H1 (cell line): ENCODE measurements around the gene CMBL. TPM values are rescaled to one million over a fixed set of nuclear protein-coding genes. Genes with fewer than 3 reads are reported as not detected.

Source experiments
- ATF3 ChIP-seq: IDR thresholded peaks from 2 replicates; pipeline ENCODE4 v1.6.1; 2011; ENCODE audit warnings: low read depth, mild to moderate bottlenecking, low read length; ENCODE audit not compliant: insufficient read depth
- CHD7 ChIP-seq: fragments of 300-600 bp; sonication (generic); IDR thresholded peaks from 2 replicates; pipeline ENCODE4 v1.7.1; 2012; ENCODE audit warnings: low read length, moderate library complexity, mild to moderate bottlenecking, inconsistent platforms; ENCODE audit not compliant: insufficient replicate concordance
- CTCF ChIP-seq, 3 experiments: IDR thresholded peaks; 1 replicate in 2 of 3; 2 replicates in 1 of 3; pipeline versions ENCODE4 v1.5.1 to v1.6.1; 2011; ENCODE audit warnings: low read length in 3 of 3, mild to moderate bottlenecking in 3 of 3, inconsistent platforms in 2 of 3, low read depth in 1 of 3, moderate library complexity in 1 of 3; ENCODE audit not compliant: insufficient read depth in 1 of 3; ENCODE audit errors: control extremely low read depth in 1 of 3
- POLR2A ChIP-seq, 2 experiments: IDR thresholded peaks; 1 replicate in 1 of 2; 2 replicates in 1 of 2; pipeline ENCODE4 v1.6.1; 2011; ENCODE audit warnings: low read depth in 2 of 2, low read length in 2 of 2, mild to moderate bottlenecking in 2 of 2; ENCODE audit errors: control extremely low read depth in 1 of 2
- RXRA ChIP-seq: IDR thresholded peaks from 2 replicates; pipeline ENCODE4 v1.6.1; 2011; ENCODE audit warnings: low read depth, mild to moderate bottlenecking, low read length, moderate library complexity; ENCODE audit not compliant: insufficient read depth
- YY1 ChIP-seq: IDR thresholded peaks from 2 replicates; pipeline ENCODE4 v1.6.1; 2011; ENCODE audit warnings: low read depth, mild to moderate bottlenecking, low read length
- ZNF274 ChIP-seq: IDR thresholded peaks from 2 replicates; pipeline ENCODE4 v1.7.0; 2012; ENCODE audit warnings: low read length, borderline replicate concordance; ENCODE audit errors: extremely low read depth
- polyA plus RNA-seq, 7 experiments: library from polyadenylated mRNA; depleted of rRNA in 3 of 7; stranded (reverse) in 5 of 7; unstranded in 2 of 7; fragments of >200 nt in 5 of 7; fragments of 200-250 nt in 2 of 7; gene quantifications; 1 replicate in 5 of 7; 2 replicates in 1 of 7; 4 replicates in 1 of 7; pipeline versions ENCODE4 v1.2.1 to v1.2.3, GENCODE V29; 2011 to 2013; ENCODE audit warnings: missing spikeins in 2 of 7, mixed read lengths in 2 of 7
- total RNA-seq: library from RNA; stranded (reverse); fragmentation: NEBNext Ultra II Directional; extraction: Animal tissue kit (Norgen Biotek cat#: 25700); gene quantifications from 2 replicates; pipeline ENCODE4 v1.2.1, GENCODE V29; 2021

CMBL gene
- total and polyA plus RNA-seq, 2 of the 8 experiments (the other 6 are each of a cell fraction or from before 2014, with no cell fraction given): 27.9 to 32.1 TPM

- TF ChIP-seq CHD7 (no peak), RXRA (no peak), POLR2A (IDR thresholded peaks at IDR 0.05; ENCODE audit: control extremely low read depth in 1 of 2, low read depth in 2 of 2, low read length in 2 of 2) (no peak), YY1 (no peak), ATF3 (no peak), CTCF (IDR thresholded peaks at IDR 0.05; ENCODE audit: control extremely low read depth in 1 of 3, insufficient read depth in 1 of 3, low read depth in 1 of 3, low read length in 3 of 3) (no peak), ZNF274 (no peak)
Observed at GRCh38 chr5:10286162-10286861, 21.4 kb downstream of the CMBL start (continued).
